ENCODE data around the gene MRGPRG.
"Not testable (repeated sequence)": the region's sequence is repeated elsewhere in the genome, so short reads cannot be mapped to it uniquely, and the experiment has no call there.

The MRGPRG gene

DNA sequence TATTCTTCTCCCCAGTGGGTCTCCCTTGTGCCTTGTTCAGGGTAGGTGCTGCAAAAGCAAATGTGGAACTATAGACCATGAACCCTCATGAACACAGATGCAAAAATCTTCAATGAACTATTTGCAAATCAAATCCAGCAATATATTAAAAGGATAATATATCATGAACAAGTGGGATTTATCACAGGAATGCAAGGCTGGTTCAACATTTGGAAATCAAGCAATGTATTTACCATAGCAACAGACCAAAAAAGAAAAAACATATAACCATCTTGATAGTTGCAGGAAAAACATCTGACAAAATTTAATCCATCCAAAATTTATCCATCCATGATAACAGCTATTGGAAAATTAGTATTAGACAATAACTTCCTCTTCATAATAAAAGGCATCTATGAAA lies 42.1 kb downstream of the MRGPRG start:
- DNase-seq (ENCODE audit: low read depth in 2 of 3, low spot score in 2 of 3), result no peak

DNA sequence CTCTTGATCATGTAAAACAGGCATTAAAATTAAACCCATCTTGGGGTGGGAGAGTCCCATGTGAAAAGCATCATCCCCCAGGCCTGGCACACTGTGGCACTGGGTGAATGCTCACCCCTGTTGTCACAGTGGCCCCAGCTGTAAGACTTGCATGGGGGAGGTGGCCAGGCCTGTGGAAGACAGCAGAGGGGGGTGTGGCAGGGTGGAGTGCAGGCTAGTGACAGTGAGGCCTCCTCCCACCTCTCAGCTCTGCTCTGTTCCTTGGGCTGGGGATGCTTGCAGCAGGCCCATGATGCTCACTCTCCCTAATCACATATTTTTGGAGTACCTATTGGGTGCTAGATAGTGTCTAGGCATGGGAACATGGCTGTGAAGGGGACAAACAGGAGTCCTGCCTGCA lies 43.4 kb downstream of the MRGPRG start:
- no peak for DNase-seq (ENCODE audit: low read depth in 2 of 3, low spot score in 2 of 3)

DNA sequence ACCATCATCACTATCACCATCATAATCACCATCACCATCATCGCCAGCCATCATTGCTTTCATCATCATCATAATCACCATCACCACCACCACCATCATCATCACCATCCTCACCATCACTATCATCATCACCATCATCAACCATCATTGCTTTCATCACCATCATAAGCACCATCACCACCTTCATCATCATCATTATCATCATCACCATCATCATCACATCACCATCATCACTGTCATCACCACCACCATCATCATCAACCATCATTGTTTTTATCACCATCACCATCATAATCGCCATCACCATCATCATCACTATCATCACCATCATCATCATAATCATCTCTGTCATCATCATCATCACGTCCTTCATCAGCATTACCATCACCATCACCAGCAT lies 44.2 kb downstream of the MRGPRG start:
- no peak for DNase-seq (ENCODE audit: low read depth in 2 of 3, low spot score in 2 of 3)

DNA sequence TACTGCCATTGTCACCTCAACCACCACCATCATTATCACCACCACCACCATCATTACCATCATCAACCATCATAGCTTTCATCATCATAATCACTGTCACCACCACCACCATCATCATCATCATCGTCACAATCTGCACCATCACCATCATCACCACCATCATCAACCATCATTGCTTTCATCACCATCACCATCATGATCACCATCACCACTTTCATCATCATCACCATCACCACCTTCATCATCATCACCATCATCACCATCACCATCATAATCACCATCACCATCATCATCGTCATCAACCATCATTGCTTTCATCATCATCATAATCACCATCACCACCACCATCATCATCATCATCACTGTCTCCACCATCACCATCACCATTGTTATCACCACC lies 44.8 kb downstream of the MRGPRG start:
- no peak for DNase-seq (ENCODE audit: low read depth in 2 of 3, low spot score in 2 of 3)

DNA sequence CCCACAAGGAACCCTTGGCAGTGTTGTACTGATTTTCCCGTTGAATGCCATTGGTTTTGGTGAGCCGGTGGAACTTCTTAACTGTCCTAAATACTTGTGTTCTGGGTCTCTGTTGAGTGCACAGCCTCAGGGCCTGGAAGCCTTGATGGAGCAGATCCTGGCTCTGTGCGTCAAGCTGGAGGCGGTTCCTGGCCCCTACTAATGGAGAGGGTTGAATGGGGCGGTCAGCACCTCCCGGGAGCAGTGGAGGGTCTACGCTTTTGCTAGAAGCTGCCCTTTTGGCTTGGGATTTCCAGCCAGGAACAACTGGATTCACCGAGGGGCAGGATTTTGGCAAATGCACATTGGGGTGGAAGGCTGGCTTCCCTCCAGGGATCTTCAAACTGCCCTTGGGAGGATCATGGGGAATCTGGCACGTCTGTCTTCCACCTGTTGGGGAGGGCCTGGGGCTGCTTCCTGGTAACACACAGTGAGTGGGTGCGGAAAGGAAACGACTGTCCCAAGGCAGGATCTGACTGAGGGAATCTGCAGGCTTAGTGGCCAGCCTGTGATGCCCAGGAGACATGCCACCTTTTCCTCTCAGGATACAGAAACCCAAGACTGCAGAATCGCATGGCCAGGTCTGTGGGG lies 46.6 kb downstream of the MRGPRG start:
- DNase-seq (ENCODE audit: low read depth in 2 of 3, low spot score in 2 of 3), result no peak

DNA sequence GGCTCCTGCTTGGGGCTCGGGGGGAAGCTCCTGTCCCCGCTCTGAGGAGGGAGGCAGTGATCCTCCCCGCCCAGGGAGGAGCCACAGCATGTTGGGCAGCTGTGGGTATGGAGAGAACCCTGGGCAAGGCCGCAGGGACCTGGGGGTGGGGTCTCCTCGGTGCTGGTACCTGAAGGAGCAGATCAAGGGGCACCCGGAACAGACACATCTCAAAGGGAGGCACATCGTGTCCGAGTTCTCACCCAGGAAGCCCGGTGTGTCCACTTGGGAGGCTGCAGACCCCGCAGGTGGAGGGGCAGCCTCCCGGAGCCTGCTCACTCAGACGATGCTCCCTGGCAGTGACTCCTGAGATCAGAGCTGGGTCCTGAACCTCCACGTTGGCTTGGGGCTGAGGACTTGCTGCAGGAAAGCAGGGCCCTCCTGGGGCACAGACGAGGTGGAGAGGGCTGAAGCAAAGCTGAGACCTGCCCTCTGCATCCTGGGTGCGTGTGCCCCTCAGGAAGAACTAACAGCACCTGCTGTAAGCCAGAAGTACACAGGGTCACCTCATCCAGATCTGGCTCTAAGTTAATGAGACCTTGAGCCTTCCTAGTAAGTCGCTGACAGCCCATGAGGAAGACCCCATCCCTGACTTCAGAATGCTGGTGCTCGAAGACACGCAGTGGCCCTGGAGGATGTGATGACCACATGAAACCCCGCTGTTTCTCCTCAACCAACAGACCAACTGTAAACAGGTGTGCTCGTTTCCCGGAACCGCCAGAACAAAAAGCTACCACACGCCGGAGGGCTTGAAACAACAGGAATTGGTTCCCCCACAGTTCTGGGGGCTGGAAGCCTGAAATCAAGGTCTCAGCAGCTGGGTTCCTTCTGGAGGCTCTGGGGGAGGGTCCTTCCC lies 47.6 kb downstream of the MRGPRG start:
- DNase-seq (ENCODE audit: low read depth in 2 of 3, low spot score in 2 of 3), result no peak

DNA sequence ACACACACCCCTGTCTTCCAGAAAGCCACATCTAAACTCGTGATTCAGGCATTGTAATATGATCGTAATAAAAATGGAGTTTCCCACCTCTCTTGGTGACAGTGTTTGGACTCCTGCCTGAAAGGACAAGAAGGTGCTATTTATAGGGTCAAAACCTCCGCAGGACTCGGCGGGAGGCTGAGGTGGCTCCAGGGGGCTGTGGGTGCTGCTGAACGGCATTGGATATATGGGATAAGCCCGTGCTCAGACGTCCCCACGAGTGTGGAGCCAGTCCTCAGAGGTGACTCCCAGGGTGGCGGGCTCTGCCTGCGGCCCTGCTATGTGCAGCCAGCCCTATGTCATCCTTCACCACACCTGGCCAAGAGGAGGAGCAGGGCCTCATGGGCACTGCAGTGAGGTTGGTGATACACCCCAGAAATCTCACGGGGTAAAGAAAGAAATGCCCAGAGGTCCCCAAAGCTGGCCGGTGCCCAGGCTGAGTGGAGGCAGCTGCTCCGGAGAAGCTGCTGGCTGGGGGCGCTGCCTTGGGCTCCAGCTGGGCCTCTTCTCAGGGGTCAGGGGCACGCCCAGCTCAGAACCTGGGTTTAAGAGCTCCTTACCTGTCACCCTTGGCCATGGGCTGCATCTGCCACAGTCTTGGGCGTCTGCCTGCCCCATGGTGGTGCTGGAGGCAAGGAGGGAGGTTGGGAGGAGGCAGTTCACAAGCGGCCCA lies 48.4 kb downstream of the MRGPRG start:
- DNase-seq (ENCODE audit: low read depth in 2 of 3, low spot score in 2 of 3), result no peak

DNA sequence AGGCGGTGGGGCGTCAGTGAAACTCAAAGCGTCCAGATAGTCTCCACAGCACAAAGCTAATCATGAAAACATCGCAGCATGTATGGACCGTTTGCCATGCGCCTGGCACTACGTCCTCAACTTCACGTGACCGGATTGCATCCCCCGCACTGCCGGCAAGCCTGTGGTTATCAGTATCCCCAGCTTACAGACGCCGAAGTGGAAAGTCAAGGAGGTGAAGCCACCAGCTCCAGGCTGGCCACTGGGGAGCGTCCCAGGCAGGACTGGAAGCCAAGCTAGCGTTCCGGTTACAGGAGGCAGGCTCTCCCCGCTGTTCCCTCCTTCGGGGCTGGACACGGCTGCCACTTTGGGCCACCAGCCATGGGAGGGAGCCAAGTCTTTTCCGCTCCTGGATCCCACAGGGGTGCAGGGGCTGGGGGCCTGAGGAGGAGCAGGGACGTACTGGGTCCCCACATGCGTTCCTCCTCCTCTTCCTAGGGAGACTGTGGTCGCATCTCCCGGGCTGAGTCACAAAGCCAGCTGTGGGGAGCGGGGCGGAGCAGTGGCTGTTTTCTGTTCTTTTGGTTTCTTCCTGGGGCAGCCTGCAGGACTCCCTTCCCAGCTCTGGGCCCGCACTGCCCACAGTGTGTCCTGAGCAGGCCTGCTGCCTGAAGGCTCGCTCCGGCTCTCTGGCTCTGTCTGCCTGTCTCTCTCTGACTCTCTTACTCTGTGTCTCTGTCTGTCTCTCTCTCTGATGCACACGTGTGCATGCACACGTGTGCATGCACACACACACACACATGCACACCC lies 49.2 kb downstream of the MRGPRG start:
- DNase-seq (ENCODE audit: low read depth in 2 of 3, low spot score in 2 of 3), result no peak

DNA sequence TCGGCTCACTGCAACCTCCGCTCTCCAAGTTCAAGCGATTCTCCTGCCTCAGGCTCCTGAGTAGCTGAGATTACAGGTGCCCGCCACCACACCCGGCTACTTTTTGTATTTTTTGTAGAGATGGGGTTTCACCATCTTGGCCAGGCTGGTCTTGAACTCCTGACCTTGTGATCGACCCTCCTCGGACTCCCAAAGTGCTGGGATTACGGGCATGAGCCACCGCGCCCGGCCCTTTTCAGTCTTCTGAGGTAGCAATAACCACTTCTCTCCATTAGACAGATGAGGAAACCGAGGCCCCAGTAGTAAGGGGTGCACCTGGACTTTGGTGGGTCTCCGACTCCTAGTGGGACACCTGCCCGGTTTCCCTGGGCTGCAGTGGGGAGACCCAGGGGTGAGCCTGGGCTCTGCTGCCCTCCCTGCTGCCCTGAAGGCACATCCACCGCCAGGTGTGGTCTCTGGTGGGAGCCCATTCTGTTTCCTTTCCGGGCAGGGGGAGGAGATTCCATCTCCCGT lies 49.8 kb downstream of the MRGPRG start:
- DNase-seq (ENCODE audit: low read depth in 2 of 3, low spot score in 2 of 3), result not testable (repeated sequence)

Measured in activated CD8-positive, alpha-beta memory T cell treated with anti-CD3 and anti-CD28 coated beads for 48 hours (primary cell).